ENCODE data around the gene C10orf53.

- TF ChIP-seq, protein P1, sequence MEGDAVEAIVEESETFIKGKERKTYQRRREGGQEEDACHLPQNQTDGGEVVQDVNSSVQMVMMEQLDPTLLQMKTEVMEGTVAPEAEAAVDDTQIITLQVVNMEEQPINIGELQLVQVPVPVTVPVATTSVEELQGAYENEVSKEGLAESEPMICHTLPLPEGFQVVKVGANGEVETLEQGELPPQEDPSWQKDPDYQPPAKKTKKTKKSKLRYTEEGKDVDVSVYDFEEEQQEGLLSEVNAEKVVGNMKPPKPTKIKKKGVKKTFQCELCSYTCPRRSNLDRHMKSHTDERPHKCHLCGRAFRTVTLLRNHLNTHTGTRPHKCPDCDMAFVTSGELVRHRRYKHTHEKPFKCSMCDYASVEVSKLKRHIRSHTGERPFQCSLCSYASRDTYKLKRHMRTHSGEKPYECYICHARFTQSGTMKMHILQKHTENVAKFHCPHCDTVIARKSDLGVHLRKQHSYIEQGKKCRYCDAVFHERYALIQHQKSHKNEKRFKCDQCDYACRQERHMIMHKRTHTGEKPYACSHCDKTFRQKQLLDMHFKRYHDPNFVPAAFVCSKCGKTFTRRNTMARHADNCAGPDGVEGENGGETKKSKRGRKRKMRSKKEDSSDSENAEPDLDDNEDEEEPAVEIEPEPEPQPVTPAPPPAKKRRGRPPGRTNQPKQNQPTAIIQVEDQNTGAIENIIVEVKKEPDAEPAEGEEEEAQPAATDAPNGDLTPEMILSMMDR (IDR thresholded peaks at IDR 0.05) = no peak
- no peak for TF ChIP-seq POLR2A (IDR thresholded peaks at IDR 0.05)
Measured at GRCh38 chr10:49663596-49663995, 15.9 kb upstream of the C10orf53 start.
